Bronchial epithelial cell (primary cell): ENCODE results near the gene MYLK2. TPM values are rescaled to one million over a fixed set of nuclear protein-coding genes. Genes with fewer than 3 reads are reported as not detected.

Experiments used
- DNase-seq: peaks from one replicate; pipeline ENCODE4 v3.0.0-alpha.2; 2010; ENCODE audit warnings: low read depth
- FAIRE-seq: peaks from 2 replicates; lab custom pipeline; 2011; peaks lifted over from hg19 to GRCh38; lab: Jason Lieb, UNC
- H3K27me3 ChIP-seq: 2 replicates; pipeline ENCODE4 v1.5.1; 2011; ENCODE audit warnings: low read length; ENCODE audit not compliant: control insufficient read depth, insufficient read depth
- H3K36me3 ChIP-seq: 2 replicates; pipeline ENCODE4 v1.5.1; 2011; ENCODE audit warnings: low read length; ENCODE audit not compliant: control insufficient read depth, insufficient read depth
- H3K4me3 ChIP-seq: 2 replicates; pipeline ENCODE4 v1.5.1; 2011; ENCODE audit warnings: mild to moderate bottlenecking, low read depth, low read length, control low read depth
- CTCF ChIP-seq: IDR thresholded peaks from 2 replicates; pipeline ENCODE4 v1.5.1; 2011; ENCODE audit warnings: mild to moderate bottlenecking, moderate library complexity, low read length, control low read depth, inconsistent platforms; ENCODE audit not compliant: insufficient read depth, severe bottlenecking
- total RNA-seq: library from RNA; depleted of rRNA; stranded (reverse); fragments of >200 nt; gene quantifications from 2 replicates; pipeline ENCODE4 v1.2.1, GENCODE V29; 2014

MYLK2 gene
- total RNA-seq, 1 donor from 2014 or later: not detected

- Histone ChIP-seq H3K4me3 (peak overlapping the region; percentile 56), H3K36me3 (no peaks in the 10 kb centered on the region), H3K27me3 (no peaks in the 10 kb centered on the region)
- TF ChIP-seq CTCF: no peak
- FAIRE-seq (no peak), DNase-seq (peak; percentile 83)
These were observed 60.2 kb downstream of the MYLK2 start for GRCh38 chr20:31879143-31879987.

- no peak for TF ChIP-seq CTCF
- no peaks in the 10 kb centered on the region for H3K27me3 ChIP-seq
- H3K4me3 ChIP-seq: no peak overlapping the region
- DNase-seq (no peak), FAIRE-seq (no peak)
- no peaks in the 10 kb centered on the region for H3K36me3 ChIP-seq
These were observed 62.8 kb downstream of the MYLK2 start for GRCh38 chr20:31881945-31882344.

- DNase-seq (no peak), FAIRE-seq (no peak)
- no peak for TF ChIP-seq CTCF
- no peaks in the 10 kb centered on the region for H3K27me3 ChIP-seq
- no peak overlapping the region for H3K4me3 ChIP-seq
- H3K36me3 ChIP-seq: no peaks in the 10 kb centered on the region
These were observed 64.7 kb downstream of the MYLK2 start for GRCh38 chr20:31883829-31884228.

Other genes with a start within 250 kb of the MYLK2 start
- 426 and 930 TPM in 2 replicates for gene ID1, start 214.1 kb upstream of the MYLK2 start, total RNA-seq
- not detected in 2 replicates for gene COX4I2, start 181.4 kb upstream of the MYLK2 start, total RNA-seq
- gene BCL2L1, start 96.5 kb upstream of the MYLK2 start, total RNA-seq: 93.5 and 93.8 TPM in 2 replicates
- 1.3 and 1.8 TPM in 2 replicates for gene TPX2, start 80.1 kb upstream of the MYLK2 start, total RNA-seq
- not detected in 2 replicates for gene FOXS1, start 26.2 kb downstream of the MYLK2 start, total RNA-seq
- gene DUSP15, start 51.2 kb downstream of the MYLK2 start, total RNA-seq: not detected in 2 replicates
- gene TTLL9, start 51.3 kb downstream of the MYLK2 start, total RNA-seq: under 0.01 TPM in 1 of 2 replicates, not detected in the other
- gene PDRG1, start 132.7 kb downstream of the MYLK2 start, total RNA-seq: 6.3 and 6.8 TPM in 2 replicates
- gene XKR7, start 148.8 kb downstream of the MYLK2 start, total RNA-seq: not detected in 2 replicates
- not detected in 2 replicates for gene CCM2L, start 191.1 kb downstream of the MYLK2 start, total RNA-seq
- gene HCK, start 232.9 kb downstream of the MYLK2 start, total RNA-seq: under 0.01 and 0.13 TPM in 2 replicates